ENCODE results near the gene TBL3. TPM values are rescaled to one million over a fixed set of nuclear protein-coding genes. Genes with fewer than 3 reads are reported as not detected.

TBL3 gene
- total and polyA plus RNA-seq, 9 of the 15 experiments (the other 6 are each of a cell fraction or from before 2014, with no cell fraction given): 0.97 to 117 (median 24.5) TPM

DNA sequence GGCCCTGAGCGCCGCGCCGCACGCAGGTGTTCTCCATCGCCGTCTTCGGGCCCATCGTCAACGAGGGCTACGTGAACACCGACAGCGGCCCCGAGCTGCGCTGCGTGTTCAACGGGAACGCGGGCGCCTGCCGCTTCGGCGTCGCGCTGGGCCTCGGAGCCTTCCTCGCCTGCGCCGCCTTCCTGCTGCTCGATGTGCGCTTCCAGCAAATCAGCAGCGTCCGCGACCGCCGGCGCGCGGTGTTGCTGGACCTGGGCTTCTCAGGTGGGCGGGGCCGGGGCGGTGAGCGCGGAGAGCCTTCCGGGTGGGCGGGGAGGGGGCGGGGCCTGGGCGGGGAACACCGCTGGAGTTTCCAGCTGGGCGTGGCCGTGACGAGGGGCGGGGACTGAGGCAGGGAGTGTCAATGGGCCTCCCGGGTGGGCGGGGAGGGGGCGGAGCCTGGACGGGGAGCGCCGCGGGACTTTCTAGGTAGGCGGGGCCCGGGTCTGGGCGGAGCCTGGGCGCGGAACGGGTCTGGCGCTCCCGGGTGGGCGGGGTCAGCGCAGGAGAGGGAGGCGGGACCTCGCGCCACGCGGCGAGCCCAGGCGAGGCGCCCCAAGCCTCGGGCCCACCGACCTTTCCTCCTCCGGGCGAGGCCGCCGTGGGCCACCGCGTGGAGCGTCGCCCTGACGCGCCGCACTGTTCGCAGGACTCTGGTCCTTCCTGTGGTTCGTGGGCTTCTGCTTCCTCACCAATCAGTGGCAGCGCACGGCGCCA lies 20.3 kb downstream of the TBL3 start (continued):
- TF ChIP-seq, protein P1, sequence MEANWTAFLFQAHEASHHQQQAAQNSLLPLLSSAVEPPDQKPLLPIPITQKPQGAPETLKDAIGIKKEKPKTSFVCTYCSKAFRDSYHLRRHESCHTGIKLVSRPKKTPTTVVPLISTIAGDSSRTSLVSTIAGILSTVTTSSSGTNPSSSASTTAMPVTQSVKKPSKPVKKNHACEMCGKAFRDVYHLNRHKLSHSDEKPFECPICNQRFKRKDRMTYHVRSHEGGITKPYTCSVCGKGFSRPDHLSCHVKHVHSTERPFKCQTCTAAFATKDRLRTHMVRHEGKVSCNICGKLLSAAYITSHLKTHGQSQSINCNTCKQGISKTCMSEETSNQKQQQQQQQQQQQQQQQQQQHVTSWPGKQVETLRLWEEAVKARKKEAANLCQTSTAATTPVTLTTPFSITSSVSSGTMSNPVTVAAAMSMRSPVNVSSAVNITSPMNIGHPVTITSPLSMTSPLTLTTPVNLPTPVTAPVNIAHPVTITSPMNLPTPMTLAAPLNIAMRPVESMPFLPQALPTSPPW (CRISPR knock-in tag; IDR thresholded peaks at IDR 0.05): peak; percentile 59
- 0 out of 4 replicates have a peak, but pooled peaks of 1 of the 2 experiments have one; percentile 32 for TF ChIP-seq FOXA3 (CRISPR knock-in tag; conservative IDR thresholded peaks at IDR 0.05 in 1 of 2, IDR thresholded peaks at IDR 0.05 in 1 of 2)
- TF ChIP-seq NEUROD1 (IDR thresholded peaks at IDR 0.05; ENCODE audit: borderline replicate concordance, low read depth, low read length, partially characterized antibody): peak; percentile 1
- TF ChIP-seq ZNF586 (CRISPR knock-in tag; conservative IDR thresholded peaks at IDR 0.05): no peak
- peak; percentile 25 for TF ChIP-seq TAF1 (IDR thresholded peaks at IDR 0.05; ENCODE audit: control insufficient read depth, extremely low read depth, insufficient read depth, low read length, severe bottlenecking)
- peak; percentile 68; the same call in 1 of the 2 replicates for TF ChIP-seq ESRRA (IDR thresholded peaks at IDR 0.05; ENCODE audit: borderline replicate concordance, low read depth)
- TF ChIP-seq, protein P2, sequence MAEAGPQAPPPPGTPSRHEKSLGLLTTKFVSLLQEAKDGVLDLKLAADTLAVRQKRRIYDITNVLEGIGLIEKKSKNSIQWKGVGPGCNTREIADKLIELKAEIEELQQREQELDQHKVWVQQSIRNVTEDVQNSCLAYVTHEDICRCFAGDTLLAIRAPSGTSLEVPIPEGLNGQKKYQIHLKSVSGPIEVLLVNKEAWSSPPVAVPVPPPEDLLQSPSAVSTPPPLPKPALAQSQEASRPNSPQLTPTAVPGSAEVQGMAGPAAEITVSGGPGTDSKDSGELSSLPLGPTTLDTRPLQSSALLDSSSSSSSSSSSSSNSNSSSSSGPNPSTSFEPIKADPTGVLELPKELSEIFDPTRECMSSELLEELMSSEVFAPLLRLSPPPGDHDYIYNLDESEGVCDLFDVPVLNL (CRISPR knock-in tag; IDR thresholded peaks at IDR 0.05; ENCODE audit: low read depth): 0 out of 2 replicates have a peak, but pooled peaks have one; percentile 41
- TF ChIP-seq MAZ (CRISPR knock-in tag; conservative IDR thresholded peaks at IDR 0.05 in 1 of 2, IDR thresholded peaks at IDR 0.05 in 1 of 2): peak; percentile 57 to 77
- TF ChIP-seq TARDBP (IDR thresholded peaks at IDR 0.05): peak; percentile 55; the same call in 1 of the 2 replicates
- TF ChIP-seq, protein P3, sequence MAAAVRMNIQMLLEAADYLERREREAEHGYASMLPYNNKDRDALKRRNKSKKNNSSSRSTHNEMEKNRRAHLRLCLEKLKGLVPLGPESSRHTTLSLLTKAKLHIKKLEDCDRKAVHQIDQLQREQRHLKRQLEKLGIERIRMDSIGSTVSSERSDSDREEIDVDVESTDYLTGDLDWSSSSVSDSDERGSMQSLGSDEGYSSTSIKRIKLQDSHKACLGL (CRISPR knock-in tag; IDR thresholded peaks at IDR 0.05; ENCODE audit: borderline replicate concordance, poor library complexity, severe bottlenecking): peak; percentile 31
- TF ChIP-seq RBM25 (IDR thresholded peaks at IDR 0.05; ENCODE audit: low read depth, low read length, severe bottlenecking): peak; percentile 34
- TF ChIP-seq, protein P4, sequence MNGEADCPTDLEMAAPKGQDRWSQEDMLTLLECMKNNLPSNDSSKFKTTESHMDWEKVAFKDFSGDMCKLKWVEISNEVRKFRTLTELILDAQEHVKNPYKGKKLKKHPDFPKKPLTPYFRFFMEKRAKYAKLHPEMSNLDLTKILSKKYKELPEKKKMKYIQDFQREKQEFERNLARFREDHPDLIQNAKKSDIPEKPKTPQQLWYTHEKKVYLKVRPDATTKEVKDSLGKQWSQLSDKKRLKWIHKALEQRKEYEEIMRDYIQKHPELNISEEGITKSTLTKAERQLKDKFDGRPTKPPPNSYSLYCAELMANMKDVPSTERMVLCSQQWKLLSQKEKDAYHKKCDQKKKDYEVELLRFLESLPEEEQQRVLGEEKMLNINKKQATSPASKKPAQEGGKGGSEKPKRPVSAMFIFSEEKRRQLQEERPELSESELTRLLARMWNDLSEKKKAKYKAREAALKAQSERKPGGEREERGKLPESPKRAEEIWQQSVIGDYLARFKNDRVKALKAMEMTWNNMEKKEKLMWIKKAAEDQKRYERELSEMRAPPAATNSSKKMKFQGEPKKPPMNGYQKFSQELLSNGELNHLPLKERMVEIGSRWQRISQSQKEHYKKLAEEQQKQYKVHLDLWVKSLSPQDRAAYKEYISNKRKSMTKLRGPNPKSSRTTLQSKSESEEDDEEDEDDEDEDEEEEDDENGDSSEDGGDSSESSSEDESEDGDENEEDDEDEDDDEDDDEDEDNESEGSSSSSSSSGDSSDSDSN (IDR thresholded peaks at IDR 0.05; ENCODE audit: borderline replicate concordance in 1 of 2, low read depth in 2 of 2, low read length in 2 of 2): peak in 1 of 2 experiments; percentile 75; a peak in 1 of 4 replicates
- TF ChIP-seq, protein P5, sequence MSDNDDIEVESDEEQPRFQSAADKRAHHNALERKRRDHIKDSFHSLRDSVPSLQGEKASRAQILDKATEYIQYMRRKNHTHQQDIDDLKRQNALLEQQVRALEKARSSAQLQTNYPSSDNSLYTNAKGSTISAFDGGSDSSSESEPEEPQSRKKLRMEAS (CRISPR knock-in tag; IDR thresholded peaks at IDR 0.05): peak; percentile 96
- TF ChIP-seq, protein P6, sequence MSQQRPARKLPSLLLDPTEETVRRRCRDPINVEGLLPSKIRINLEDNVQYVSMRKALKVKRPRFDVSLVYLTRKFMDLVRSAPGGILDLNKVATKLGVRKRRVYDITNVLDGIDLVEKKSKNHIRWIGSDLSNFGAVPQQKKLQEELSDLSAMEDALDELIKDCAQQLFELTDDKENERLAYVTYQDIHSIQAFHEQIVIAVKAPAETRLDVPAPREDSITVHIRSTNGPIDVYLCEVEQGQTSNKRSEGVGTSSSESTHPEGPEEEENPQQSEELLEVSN (IDR thresholded peaks at IDR 0.05; ENCODE audit: borderline replicate concordance in 1 of 2, extremely low read depth in 1 of 2, insufficient read depth in 1 of 2, insufficient read length in 1 of 2, low read depth in 1 of 2, low read length in 1 of 2, poor library complexity in 1 of 2, severe bottlenecking in 1 of 2): peak; percentile 96 to 98
- peak; percentile 91 for TF ChIP-seq ZFX (CRISPR knock-in tag; IDR thresholded peaks at IDR 0.05)
- peak; percentile 84; the same call in 1 of the 2 replicates for TF ChIP-seq EP400 (IDR thresholded peaks at IDR 0.05)
- peak; percentile 76 to 83 for TF ChIP-seq NRF1 (conservative IDR thresholded peaks at IDR 0.05 in 1 of 2, IDR thresholded peaks at IDR 0.05 in 1 of 2)
